ENCODE data around the gene COA8.

DNA sequence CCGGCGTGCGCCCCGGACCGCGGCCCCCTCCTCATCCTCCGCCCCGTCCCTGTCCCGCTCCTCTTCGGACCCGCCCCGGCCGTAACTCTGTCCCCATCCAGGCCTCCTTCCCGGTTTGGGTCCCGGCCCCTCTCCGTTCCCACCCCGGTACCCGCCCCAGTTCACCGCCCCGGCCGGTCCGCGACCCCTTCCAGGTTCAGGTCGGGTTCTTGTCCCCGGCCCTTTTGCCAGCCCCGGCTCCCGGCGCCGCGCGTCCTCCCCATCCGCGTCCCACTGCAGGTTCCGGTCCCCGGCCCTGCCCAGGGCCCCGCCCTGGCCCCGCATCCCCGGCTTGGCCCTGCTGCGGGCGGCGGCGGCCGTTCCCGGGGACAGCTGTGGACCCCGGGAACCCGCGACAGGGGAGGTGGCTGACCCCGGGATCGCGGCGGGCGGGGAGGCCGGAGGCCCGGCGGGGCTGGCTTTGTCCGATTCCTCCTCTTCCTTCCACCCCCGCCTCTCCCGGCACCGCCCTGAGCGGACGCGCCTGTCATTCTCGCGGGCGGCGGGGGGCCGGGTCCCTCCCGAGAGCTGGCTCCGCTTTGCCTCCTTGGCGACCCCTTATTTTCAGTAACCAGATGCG, 66.9 kb downstream of the COA8 start:
- TF ChIP-seq KDM5B (IDR thresholded peaks at IDR 0.05; ENCODE audit: insufficient replicate concordance, low read depth, low read length): no peak
- TF ChIP-seq MECOM (CRISPR knock-in tag; IDR thresholded peaks at IDR 0.05): no peak
- TF ChIP-seq, protein P1, sequence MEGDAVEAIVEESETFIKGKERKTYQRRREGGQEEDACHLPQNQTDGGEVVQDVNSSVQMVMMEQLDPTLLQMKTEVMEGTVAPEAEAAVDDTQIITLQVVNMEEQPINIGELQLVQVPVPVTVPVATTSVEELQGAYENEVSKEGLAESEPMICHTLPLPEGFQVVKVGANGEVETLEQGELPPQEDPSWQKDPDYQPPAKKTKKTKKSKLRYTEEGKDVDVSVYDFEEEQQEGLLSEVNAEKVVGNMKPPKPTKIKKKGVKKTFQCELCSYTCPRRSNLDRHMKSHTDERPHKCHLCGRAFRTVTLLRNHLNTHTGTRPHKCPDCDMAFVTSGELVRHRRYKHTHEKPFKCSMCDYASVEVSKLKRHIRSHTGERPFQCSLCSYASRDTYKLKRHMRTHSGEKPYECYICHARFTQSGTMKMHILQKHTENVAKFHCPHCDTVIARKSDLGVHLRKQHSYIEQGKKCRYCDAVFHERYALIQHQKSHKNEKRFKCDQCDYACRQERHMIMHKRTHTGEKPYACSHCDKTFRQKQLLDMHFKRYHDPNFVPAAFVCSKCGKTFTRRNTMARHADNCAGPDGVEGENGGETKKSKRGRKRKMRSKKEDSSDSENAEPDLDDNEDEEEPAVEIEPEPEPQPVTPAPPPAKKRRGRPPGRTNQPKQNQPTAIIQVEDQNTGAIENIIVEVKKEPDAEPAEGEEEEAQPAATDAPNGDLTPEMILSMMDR (IDR thresholded peaks at IDR 0.05 in 2 of 3, conservative IDR thresholded peaks at IDR 0.05 in 1 of 3; ENCODE audit: insufficient read depth in 2 of 3, low read depth in 1 of 3, low read length in 3 of 3): no peak
- no peak for TF ChIP-seq ZNF586 (CRISPR knock-in tag; conservative IDR thresholded peaks at IDR 0.05)
- TF ChIP-seq CBFA2T3 (IDR thresholded peaks at IDR 0.05): no peak
- no peak for TF ChIP-seq ZFP1 (CRISPR knock-in tag; IDR thresholded peaks at IDR 0.05)
